GM19099 (cell line): ENCODE data around the gene SLC9A8.

ENCODE experiments used
- POLR2A ChIP-seq: IDR thresholded peaks from 3 replicates; pipeline ENCODE4 v1.6.1; 2011; ENCODE audit warnings: low read depth; ENCODE audit not compliant: insufficient read length; ENCODE audit errors: extremely low read depth

SLC9A8 gene

GRCh38 chr20:49852522-49853080 is 40.0 kb downstream of the SLC9A8 start:
- no peak for TF ChIP-seq POLR2A

- TF ChIP-seq POLR2A, result no peak
These were observed 41.0 kb downstream of the SLC9A8 start for GRCh38 chr20:49853640-49854039.

- TF ChIP-seq POLR2A, result no peak
These were observed 41.7 kb downstream of the SLC9A8 start for GRCh38 chr20:49854190-49854875.

- TF ChIP-seq POLR2A, result no peak
These were observed 44.3 kb downstream of the SLC9A8 start for GRCh38 chr20:49856904-49857303.

- TF ChIP-seq POLR2A, result no peak
These were observed 45.5 kb downstream of the SLC9A8 start for GRCh38 chr20:49858076-49858585.

GRCh38 chr20:49859011-49859410 is 46.4 kb downstream of the SLC9A8 start:
- no peak for TF ChIP-seq POLR2A

- no peak for TF ChIP-seq POLR2A
These were observed 47.2 kb downstream of the SLC9A8 start for GRCh38 chr20:49859807-49860206.

GRCh38 chr20:49862607-49863200 is 50.1 kb downstream of the SLC9A8 start:
- TF ChIP-seq POLR2A, result no peak

GRCh38 chr20:49863666-49864065 is 51.0 kb downstream of the SLC9A8 start:
- no peak for TF ChIP-seq POLR2A

GRCh38 chr20:49865559-49865958 is 52.9 kb downstream of the SLC9A8 start:
- TF ChIP-seq POLR2A, result no peak

GRCh38 chr20:49866051-49866450 is 53.4 kb downstream of the SLC9A8 start:
- no peak for TF ChIP-seq POLR2A

GRCh38 chr20:49867453-49868215 is 55.0 kb downstream of the SLC9A8 start:
- no peak for TF ChIP-seq POLR2A

GRCh38 chr20:49868538-49868937 is 55.9 kb downstream of the SLC9A8 start:
- no peak for TF ChIP-seq POLR2A

- TF ChIP-seq POLR2A, result no peak
These were observed 56.3 kb downstream of the SLC9A8 start for GRCh38 chr20:49868964-49869363.

- TF ChIP-seq POLR2A, result no peak
These were observed 57.6 kb downstream of the SLC9A8 start for GRCh38 chr20:49870261-49870660.

GRCh38 chr20:49871391-49871948 is 58.8 kb downstream of the SLC9A8 start:
- no peak for TF ChIP-seq POLR2A

- no peak for TF ChIP-seq POLR2A
These were observed 59.4 kb downstream of the SLC9A8 start for GRCh38 chr20:49872056-49872455.
